GM10266 (cell line): ENCODE results near the gene BRINP2.

Experiments used
- DNase-seq: peaks from one replicate; pipeline ENCODE4 v3.0.0; 2012; ENCODE audit errors: extremely low spot score
- TF ChIP-seq, protein P1 (sequence below): IDR thresholded peaks from 2 replicates; pipeline ENCODE4 v1.5.1; 2012; ENCODE audit warnings: mild to moderate bottlenecking, low read depth; ENCODE audit not compliant: control insufficient read depth, insufficient read depth; ENCODE audit errors: missing control alignments

BRINP2 gene

DNA sequence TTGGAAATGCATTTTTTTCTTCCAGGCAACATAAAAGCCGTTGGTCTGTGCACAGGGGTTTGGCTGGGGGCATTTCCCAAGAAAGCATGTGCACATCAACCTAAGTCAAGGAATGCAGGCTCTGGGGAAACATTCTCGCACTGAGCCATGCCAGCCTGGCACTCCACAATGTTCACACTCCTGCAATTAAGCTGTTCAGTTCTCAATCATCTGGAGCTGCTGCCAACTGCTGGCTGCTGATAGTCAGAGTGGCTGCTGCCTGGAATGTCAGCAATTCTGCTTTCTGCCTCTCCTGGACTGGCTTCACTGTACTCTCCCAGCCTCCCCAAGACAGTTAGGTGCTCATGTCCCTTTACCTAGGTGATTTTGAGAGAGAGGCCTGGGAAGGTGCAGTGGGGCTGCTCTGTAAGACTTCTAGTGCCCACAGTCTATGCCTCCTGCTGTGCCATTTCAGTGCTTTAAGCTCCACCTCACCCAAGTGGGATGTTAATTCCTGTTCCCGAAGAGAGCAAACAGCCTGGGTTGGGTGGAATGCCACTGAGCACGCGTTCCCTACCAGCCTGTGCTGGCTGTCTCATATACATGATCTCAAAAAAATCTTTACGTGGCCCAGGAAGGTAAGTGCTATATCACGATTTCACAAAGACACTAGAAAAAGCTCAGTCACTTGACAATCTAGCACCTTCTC lies 131.7 kb downstream of the BRINP2 start:
- DNase-seq = no peak
- TF ChIP-seq, protein P1, sequence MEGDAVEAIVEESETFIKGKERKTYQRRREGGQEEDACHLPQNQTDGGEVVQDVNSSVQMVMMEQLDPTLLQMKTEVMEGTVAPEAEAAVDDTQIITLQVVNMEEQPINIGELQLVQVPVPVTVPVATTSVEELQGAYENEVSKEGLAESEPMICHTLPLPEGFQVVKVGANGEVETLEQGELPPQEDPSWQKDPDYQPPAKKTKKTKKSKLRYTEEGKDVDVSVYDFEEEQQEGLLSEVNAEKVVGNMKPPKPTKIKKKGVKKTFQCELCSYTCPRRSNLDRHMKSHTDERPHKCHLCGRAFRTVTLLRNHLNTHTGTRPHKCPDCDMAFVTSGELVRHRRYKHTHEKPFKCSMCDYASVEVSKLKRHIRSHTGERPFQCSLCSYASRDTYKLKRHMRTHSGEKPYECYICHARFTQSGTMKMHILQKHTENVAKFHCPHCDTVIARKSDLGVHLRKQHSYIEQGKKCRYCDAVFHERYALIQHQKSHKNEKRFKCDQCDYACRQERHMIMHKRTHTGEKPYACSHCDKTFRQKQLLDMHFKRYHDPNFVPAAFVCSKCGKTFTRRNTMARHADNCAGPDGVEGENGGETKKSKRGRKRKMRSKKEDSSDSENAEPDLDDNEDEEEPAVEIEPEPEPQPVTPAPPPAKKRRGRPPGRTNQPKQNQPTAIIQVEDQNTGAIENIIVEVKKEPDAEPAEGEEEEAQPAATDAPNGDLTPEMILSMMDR = no peak

DNA sequence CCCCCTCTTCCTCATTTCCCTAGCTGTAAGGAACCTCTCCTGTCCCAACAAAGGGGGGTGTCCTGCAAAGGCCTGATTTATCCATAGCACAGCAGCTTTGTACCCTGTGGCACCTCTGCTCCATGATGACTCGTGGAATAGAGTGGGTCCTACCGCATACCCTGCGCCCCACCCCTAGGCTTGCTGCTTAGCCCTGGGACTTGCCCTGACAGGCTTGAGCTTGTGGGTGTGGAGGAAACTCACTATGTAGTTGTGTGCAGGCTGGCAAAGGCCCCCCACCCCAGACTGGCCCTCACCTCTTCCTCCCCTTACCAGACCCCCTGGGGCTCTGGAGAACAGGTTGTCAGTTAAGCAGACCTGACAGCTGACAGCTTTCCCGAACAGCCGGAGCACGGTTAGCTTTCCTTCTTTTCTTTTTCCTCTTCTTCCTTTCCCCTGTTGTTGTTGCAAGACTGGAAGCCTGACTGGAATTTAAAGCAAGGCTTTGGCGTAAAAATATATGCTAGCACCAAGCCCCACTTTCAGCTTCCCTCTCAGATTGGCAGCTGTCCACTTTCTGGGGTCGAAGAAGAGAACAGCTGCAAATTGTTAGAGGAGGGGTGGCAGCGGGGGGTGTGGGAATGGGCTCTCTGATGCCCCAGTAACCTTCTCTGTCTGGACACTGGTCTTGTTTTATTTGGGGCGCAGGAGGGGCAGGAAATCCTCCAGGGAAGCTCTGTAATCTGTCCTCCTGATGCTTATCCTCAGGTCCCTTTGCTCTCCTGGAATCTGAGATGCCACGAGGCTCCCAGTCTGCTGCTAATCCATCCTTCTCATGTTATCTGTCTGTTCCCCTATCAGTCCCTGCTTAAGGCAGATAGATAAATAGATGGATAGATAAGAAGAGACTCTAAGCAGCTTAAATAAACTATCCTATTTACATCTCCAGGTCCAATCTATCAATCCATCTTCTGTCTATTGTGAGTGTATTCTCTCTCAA lies 134.6 kb downstream of the BRINP2 start:
- DNase-seq = no peak

DNA sequence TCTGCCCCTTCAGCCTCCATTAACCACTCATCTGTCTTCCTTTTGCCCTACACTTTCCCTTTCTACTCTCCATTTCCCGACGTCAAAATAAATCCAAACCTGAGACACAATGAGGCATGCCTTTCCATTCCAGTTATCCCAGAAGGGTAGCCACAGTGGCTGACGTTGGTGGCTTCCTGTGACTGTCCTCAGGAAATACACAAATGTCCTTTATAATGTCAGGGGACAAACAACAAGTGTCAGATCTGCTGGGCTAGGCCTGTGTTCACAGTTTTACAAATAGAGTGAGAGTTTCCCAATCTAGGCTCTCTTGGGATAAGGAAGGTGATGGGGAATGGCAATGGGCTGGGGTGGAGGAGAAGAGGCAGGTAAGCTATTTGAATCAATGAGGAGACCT lies 135.3 kb downstream of the BRINP2 start:
- TF ChIP-seq, protein P1 = no peak

More for the DNA sequence above, 134.6 kb downstream of the BRINP2 start:
- TF ChIP-seq, protein P1 = no peak

DNA sequence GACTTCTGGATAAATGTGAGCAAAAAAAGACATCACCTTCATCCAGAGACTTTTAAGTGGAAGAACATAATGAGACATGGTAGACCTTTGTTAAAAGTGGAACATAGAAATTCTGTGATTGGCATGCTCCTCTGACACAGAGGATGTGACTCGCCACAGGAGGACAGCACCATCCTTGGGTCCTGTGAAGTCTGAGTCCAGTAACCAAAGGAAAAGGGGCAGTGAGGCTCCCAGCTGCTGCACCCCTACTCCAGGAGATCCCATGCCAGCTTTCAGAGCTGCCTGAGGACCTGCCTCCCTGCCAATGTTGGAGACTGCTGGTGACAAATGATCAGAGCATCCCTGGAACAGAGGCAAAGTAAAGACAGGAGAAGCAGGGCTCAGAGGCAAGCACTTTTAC lies 136.2 kb downstream of the BRINP2 start:
- TF ChIP-seq, protein P1 = no peak
- no peak for DNase-seq

More for the DNA sequence above, 135.3 kb downstream of the BRINP2 start:
- DNase-seq = no peak

DNA sequence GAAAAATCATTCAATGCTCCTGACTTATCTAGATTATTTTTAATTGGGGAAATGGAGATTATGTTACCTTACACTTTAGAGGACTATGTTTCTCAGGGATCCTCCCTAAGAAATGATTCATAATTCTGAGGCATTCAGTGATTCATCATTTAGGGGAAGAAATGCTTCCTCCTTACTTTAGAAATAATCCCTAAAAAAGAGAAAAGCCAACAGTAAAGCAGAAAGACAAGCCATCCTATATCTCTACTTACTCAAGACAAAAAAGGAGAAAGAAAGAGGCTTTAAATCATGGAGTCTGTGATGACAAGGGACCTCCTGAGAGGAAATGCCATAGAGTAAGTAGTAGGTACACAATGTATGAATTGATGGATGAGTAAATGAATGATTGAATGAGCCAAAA lies 137.0 kb downstream of the BRINP2 start:
- DNase-seq = no peak
- TF ChIP-seq, protein P1 = no peak

DNA sequence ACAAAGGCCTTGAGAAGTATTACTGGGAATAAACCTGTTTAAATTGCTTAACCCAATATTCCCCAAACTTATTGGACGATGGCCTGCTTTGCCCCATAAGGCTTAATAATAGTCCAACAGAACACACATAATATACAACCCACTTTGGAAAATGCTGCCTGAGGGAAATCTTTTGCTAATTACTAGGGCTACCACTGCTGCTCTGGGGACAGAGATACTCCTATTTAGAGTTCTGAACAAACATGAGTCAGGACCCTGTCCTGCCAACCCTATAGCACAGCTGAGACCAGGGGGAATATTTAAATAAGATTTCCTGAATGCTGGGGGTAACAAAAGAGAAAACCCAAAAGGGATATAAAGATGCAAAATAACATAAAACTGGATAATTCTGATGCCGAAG lies 139.1 kb downstream of the BRINP2 start:
- TF ChIP-seq, protein P1 = no peak
- DNase-seq = no peak

DNA sequence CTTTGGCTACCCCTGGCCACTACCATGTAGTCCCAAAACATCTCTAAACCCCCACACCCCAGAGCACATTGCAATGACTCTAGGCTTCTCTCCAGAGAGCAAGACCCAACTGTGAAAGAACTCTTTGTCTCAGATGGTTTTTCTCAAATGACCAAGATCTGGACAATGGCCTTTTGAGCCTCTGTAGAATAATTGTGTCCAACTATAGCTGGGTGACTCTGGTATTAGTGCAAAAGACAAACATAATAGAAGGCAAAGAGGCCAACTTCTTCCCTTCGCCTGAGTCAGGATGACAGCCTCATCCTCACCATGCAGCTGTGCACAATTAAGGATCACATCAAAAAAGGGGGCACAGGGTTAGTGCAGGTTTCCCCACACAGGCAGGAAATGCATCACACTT lies 139.6 kb downstream of the BRINP2 start:
- no peak for DNase-seq
- TF ChIP-seq, protein P1 = no peak
